Measurements from ENCODE around the gene TMCO4. TPM values are rescaled to one million over a fixed set of nuclear protein-coding genes. Genes with fewer than 3 reads are reported as not detected.

TMCO4 gene
- total RNA-seq, 1 donor from 2014 or later, result not detected

DNA sequence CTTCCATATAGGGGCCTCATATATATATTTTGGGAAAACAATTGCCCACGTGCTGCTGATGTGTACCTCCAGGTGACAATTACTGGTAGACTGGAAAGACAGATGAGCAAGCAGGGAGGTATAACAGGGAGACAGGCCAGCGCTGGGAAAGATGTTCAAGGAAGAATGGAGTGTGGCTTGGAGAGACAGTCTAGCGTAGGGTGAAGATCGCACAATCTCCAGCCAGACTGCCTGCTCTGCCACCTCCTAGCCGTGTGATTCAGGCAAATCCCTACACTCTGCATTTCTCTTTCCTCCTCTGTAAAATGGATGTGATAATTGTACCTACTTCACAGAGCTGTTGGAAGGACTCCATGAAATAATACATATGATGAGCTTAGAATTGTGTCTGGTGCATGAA is 66.1 kb downstream of the TMCO4 start:
- Mint-ChIP-seq H3K27ac (ENCODE audit: unreplicated experiment) (no peak overlapping the region), H3K9me3 (ENCODE audit: unreplicated experiment) (peaks cover 11% of the 10 kb centered on the region), H3K36me3 (ENCODE audit: unreplicated experiment) (no peaks in the 10 kb centered on the region), H3K27me3 (ENCODE audit: unreplicated experiment) (peaks cover 11% of the 10 kb centered on the region), H3K4me3 (ENCODE audit: unreplicated experiment) (no peak overlapping the region), H3K4me1 (ENCODE audit: low read depth, unreplicated experiment) (peaks cover 25% of the 10 kb centered on the region)
- no peak for DNase-seq
- TF ChIP-seq, protein P1, sequence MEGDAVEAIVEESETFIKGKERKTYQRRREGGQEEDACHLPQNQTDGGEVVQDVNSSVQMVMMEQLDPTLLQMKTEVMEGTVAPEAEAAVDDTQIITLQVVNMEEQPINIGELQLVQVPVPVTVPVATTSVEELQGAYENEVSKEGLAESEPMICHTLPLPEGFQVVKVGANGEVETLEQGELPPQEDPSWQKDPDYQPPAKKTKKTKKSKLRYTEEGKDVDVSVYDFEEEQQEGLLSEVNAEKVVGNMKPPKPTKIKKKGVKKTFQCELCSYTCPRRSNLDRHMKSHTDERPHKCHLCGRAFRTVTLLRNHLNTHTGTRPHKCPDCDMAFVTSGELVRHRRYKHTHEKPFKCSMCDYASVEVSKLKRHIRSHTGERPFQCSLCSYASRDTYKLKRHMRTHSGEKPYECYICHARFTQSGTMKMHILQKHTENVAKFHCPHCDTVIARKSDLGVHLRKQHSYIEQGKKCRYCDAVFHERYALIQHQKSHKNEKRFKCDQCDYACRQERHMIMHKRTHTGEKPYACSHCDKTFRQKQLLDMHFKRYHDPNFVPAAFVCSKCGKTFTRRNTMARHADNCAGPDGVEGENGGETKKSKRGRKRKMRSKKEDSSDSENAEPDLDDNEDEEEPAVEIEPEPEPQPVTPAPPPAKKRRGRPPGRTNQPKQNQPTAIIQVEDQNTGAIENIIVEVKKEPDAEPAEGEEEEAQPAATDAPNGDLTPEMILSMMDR (IDR thresholded peaks at IDR 0.05; ENCODE audit: partially characterized antibody, unreplicated experiment), result no peak

DNA sequence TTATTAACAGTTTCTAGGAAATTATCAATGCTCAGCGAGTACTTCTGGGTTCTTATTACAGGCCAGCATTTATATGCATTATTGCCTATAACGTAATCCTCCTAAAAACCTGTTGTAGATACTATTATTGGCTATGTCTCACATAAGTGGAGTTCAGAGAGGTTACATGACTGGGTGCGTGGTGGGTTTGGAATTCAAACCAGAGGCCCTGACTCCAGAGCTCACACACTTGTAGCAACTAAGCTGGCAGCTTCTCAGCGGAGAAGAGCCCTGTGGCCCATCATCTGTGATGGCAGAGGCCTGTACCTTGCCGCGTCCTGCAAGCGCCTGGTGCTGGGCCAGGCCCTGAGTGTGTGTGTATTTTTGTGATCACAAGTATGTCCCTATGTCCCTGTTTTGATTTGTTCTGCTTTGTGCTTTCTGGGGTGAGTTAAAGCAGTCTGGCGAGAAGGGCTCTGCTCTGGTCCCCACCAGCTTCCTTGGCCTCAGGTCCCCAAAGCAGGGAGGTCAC is 68.3 kb downstream of the TMCO4 start:
- Mint-ChIP-seq H3K4me3 (ENCODE audit: unreplicated experiment) (no peak overlapping the region), H3K9me3 (ENCODE audit: unreplicated experiment) (peaks cover 11% of the 10 kb centered on the region), H3K4me1 (ENCODE audit: low read depth, unreplicated experiment) (peaks cover 30% of the 10 kb centered on the region), H3K27me3 (ENCODE audit: unreplicated experiment) (peaks cover 9% of the 10 kb centered on the region), H3K27ac (ENCODE audit: unreplicated experiment) (no peak overlapping the region), H3K36me3 (ENCODE audit: unreplicated experiment) (no peaks in the 10 kb centered on the region)
- no peak for DNase-seq
- TF ChIP-seq, protein P1 (IDR thresholded peaks at IDR 0.05; ENCODE audit: partially characterized antibody, unreplicated experiment), result no peak

DNA sequence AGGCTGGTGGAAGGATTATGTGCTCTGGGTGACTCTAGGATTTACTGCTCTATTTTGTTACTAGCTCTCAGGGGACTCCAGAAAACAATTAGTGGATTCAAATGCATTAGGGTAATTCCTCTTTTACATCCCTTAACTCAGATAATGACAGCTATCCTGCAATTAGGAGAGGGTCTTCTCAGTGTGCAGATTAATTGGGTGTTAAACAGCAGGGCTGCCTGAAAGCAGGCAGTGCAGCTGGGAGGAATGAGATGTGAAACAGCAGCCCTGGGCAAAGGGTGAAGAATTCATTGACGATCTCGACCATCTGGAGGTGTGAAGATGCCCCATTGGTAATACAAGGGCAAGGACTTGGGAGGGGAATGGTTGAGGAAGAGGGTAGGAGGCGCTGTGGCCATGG is 68.9 kb downstream of the TMCO4 start:
- peak; percentile 34 for DNase-seq
- H3K4me1 Mint-ChIP-seq (ENCODE audit: low read depth, unreplicated experiment), result peaks cover 30% of the 10 kb centered on the region
- TF ChIP-seq, protein P1 (IDR thresholded peaks at IDR 0.05; ENCODE audit: partially characterized antibody, unreplicated experiment), result no peak
- peaks cover 8% of the 10 kb centered on the region for H3K27me3 Mint-ChIP-seq (ENCODE audit: unreplicated experiment)
- no peak overlapping the region for H3K4me3 Mint-ChIP-seq (ENCODE audit: unreplicated experiment)
- peak overlapping the region; percentile 75 for H3K27ac Mint-ChIP-seq (ENCODE audit: unreplicated experiment)
- H3K36me3 Mint-ChIP-seq (ENCODE audit: unreplicated experiment), result no peaks in the 10 kb centered on the region
- peaks cover 11% of the 10 kb centered on the region for H3K9me3 Mint-ChIP-seq (ENCODE audit: unreplicated experiment)

DNA sequence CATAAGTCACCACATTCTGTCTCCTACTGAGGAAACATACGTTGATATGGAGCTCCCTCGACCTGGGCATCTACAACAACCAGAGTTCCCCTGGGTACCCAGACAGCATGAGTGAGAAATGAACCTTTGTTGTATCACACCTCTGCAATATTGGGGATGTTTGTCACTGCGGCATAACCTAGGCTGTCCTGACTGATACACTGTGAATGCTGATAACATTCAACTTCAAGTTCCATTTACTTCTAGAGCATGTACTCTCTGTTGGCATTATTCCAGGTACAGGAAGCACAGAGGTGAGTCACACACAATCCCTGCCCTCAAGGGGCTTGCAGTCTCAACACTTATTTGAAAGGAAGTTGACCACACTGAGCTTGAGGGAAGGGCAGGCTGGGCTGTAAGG is 69.5 kb downstream of the TMCO4 start:
- no peak overlapping the region for H3K4me3 Mint-ChIP-seq (ENCODE audit: unreplicated experiment)
- TF ChIP-seq, protein P1 (IDR thresholded peaks at IDR 0.05; ENCODE audit: partially characterized antibody, unreplicated experiment), result no peak
- DNase-seq, result no peak
- no peak overlapping the region for H3K27ac Mint-ChIP-seq (ENCODE audit: unreplicated experiment)
- peaks cover 33% of the 10 kb centered on the region for H3K4me1 Mint-ChIP-seq (ENCODE audit: low read depth, unreplicated experiment)
- peaks cover 10% of the 10 kb centered on the region for H3K27me3 Mint-ChIP-seq (ENCODE audit: unreplicated experiment)
- H3K9me3 Mint-ChIP-seq (ENCODE audit: unreplicated experiment), result peaks cover 11% of the 10 kb centered on the region
- H3K36me3 Mint-ChIP-seq (ENCODE audit: unreplicated experiment), result no peaks in the 10 kb centered on the region

DNA sequence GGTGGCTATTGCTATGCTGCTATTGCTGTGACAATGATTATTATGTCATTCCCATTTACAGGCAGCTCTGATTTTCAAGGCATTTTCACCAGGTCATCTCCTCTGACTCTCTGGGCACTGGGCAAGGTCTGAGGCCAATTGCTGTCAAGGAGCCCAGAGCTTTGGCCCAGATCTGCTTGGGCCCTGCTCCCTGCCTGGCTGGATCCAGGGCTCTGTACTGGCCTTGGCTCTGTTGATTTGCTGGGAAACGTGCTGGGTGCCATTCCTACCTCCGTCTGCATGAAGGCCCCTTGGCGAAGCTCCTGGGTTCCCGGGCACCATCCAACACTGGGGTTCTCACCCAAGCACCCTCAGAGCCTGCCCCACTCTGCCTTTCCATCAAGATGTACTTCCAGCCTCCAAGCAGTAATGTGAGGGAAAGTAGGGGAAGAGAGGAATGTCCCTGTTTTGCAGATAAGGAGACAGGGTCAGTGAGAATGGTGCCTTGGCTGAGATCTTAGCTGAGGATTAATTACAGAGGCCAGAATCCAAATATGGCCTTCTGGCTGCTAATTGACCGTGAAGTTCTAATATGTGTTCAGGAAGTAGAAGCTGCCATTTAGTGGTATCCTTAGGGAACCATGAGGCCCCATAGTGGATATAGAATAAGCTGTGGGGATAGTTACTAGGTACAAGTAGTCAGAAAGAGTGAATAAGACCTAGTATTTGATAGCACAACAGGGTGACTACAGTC is 71.1 kb downstream of the TMCO4 start:
- TF ChIP-seq, protein P1 (IDR thresholded peaks at IDR 0.05; ENCODE audit: partially characterized antibody, unreplicated experiment), result no peak
- no peak for DNase-seq
- H3K27me3 Mint-ChIP-seq (ENCODE audit: unreplicated experiment), result peaks cover 10% of the 10 kb centered on the region
- no peaks in the 10 kb centered on the region for H3K36me3 Mint-ChIP-seq (ENCODE audit: unreplicated experiment)
- peak overlapping the region; percentile 46 for H3K4me3 Mint-ChIP-seq (ENCODE audit: unreplicated experiment)
- peaks cover 27% of the 10 kb centered on the region for H3K4me1 Mint-ChIP-seq (ENCODE audit: low read depth, unreplicated experiment)
- H3K9me3 Mint-ChIP-seq (ENCODE audit: unreplicated experiment), result peaks cover 11% of the 10 kb centered on the region
- peak overlapping the region; percentile 64 for H3K27ac Mint-ChIP-seq (ENCODE audit: unreplicated experiment)
